GM12872 (cell line): ENCODE results near the gene SUPT3H.

Experiments
- TF ChIP-seq, protein P1 (sequence below): IDR thresholded peaks from 3 replicates; pipeline ENCODE4 v1.5.1; 2011; ENCODE audit warnings: low read depth, mild to moderate bottlenecking, low read length, moderate library complexity; ENCODE audit not compliant: insufficient read depth

SUPT3H gene

DNA sequence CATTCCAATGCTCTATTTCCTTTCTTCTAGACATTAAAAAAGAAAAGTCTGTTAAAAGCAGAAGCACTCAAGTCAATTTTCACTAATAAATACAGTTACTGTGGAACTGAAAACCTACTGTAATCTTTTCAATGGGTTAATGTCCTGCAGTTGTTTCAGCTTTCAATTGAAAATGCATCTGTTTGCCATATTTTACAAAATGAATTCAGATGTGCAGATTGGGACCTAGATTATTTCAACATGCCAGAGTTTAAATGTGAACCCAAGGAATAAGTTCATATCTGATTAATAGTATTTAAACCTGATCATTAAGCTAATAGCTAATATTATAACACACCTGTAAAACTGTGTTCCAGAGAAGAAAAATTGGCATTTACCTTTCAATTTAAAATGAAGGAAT is 9.7 kb downstream of the SUPT3H start:
- TF ChIP-seq, protein P1, sequence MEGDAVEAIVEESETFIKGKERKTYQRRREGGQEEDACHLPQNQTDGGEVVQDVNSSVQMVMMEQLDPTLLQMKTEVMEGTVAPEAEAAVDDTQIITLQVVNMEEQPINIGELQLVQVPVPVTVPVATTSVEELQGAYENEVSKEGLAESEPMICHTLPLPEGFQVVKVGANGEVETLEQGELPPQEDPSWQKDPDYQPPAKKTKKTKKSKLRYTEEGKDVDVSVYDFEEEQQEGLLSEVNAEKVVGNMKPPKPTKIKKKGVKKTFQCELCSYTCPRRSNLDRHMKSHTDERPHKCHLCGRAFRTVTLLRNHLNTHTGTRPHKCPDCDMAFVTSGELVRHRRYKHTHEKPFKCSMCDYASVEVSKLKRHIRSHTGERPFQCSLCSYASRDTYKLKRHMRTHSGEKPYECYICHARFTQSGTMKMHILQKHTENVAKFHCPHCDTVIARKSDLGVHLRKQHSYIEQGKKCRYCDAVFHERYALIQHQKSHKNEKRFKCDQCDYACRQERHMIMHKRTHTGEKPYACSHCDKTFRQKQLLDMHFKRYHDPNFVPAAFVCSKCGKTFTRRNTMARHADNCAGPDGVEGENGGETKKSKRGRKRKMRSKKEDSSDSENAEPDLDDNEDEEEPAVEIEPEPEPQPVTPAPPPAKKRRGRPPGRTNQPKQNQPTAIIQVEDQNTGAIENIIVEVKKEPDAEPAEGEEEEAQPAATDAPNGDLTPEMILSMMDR = no peak

DNA sequence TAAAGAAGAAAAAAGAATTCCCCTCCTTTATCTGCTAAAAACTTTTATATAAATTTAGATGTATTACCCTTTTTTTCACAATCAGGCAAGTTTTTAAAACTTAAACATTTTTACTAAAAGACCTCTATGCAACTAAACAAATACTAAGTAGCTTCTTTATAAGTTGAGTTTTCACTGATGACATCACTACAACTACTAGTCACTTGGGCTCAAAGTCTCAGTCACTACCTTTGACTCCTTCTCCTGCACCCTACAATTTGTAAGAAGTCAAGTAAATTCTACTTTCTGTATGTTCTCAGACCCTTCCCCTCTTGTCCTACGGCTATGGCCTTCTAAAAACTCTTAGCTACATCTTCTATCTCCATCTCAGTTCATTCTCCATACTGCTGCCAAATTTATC is 11.2 kb downstream of the SUPT3H start:
- TF ChIP-seq, protein P1 = no peak

DNA sequence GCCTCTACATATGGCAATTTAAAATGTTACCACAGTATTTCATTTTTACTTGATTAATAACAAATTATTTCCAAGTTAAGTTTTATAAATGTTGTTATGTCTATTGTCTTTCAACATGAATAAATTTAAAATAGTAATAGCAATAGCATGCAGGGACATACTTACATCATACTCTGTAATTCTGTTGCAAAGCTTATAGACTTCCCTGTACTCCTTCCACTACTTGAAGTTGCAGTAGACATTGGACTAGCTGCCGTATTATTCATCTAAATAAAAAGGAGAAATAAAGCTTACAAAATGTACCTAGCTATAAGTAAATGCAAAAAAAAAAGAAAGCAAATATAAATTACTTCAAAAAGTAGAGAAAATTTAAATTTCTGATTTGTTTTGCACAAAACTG is 12.7 kb downstream of the SUPT3H start:
- TF ChIP-seq, protein P1 = no peak

DNA sequence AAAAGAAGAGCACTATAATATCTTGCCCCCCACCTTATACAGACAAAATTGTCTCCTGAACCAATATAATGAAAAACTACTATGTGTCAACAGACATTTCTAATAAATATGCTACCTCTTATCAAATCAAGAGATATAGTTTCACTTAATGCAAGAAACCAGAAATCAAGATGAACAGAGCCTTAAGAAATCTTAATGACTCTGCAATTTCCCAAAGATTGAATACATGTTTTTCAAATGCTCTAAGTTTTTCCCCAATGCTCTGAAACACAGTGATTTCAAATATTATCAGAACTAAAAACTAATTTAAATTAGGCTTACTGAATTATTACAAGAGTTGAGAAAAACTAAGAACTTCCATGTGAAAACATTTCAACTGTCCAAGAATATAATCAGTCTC is 13.3 kb downstream of the SUPT3H start:
- TF ChIP-seq, protein P1 = no peak

DNA sequence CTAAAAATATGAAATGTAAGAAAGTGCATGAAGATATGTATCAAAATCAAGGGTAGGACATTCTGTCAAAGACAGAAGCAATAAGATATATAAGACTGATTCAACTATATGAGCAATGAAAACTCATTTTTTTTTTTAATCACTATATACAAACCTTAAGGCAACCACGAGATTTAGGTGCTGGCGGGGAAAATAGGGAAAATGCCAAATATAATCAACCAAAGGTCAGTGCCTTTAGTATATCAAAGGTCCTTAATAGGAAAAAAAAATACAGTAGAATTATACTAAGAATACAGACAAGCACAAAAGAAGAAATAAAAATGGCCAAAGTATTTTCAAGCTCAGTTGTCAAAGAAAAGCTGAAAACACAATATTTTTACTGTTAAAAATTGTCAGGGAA is 24.1 kb downstream of the SUPT3H start:
- TF ChIP-seq, protein P1 = no peak

DNA sequence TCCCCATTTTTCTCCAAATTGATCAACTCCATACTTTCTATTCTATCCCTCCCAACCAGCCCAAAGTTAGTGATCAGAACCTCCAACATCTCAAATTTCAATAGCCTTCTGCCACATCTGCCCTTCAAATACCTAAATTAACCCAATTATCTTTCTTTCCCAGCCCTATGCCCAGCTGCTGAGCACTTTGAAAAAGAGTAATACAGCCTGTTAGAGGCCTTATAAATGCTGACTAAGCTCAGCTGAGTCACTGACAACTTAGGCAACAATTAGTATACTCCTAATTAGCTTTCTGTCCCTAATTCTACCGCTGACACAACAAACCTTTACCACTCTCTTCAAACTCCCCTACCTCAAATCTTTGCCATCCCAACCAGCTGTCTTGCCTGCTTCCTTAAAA is 26.1 kb downstream of the SUPT3H start:
- TF ChIP-seq, protein P1 = no peak

DNA sequence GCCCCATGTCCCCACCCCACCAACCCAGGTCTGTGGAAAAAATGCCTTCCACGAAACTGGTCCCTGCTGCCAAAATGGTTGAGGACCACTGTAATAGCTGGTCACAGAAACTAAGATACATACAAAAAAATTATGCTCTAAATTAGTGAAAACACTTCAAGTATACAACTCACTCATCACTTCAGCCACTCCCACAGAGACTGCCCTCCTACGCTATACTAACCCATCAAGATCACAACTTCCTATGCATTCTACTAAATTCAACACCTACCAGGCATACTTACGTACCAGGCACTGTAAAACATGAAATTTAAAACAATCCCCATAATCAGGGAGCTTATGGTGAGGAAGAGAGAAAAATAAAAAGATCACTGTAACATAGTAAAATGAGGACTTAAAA is 26.7 kb downstream of the SUPT3H start:
- TF ChIP-seq, protein P1 = no peak
